Measurements from ENCODE around the gene KIF1A.

DNA sequence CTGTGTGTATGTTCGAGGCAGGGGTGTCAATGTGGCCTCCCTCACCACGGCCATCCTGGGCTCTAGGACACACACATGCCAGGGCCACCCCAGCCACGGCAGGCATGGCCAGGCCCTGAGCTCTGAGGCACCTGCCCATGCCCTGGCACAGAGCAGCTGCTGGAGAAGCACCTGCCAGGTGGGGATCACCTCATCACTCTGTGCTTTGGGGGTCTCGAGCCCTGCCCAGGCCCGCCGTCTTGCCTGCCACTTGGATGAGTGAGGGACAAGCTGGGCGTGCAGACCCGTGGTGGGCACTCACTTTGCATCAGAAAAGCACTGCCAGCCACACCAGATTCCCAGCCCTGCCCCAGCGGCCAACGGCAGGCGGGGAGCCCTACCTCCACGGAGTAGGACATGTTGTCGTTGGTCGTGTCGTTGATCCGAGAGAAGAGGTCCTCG, 33.1 kb downstream of the KIF1A start:
- no peak for TF ChIP-seq POLR2AphosphoS5 (IDR thresholded peaks at IDR 0.05)
- TF ChIP-seq, protein P1, sequence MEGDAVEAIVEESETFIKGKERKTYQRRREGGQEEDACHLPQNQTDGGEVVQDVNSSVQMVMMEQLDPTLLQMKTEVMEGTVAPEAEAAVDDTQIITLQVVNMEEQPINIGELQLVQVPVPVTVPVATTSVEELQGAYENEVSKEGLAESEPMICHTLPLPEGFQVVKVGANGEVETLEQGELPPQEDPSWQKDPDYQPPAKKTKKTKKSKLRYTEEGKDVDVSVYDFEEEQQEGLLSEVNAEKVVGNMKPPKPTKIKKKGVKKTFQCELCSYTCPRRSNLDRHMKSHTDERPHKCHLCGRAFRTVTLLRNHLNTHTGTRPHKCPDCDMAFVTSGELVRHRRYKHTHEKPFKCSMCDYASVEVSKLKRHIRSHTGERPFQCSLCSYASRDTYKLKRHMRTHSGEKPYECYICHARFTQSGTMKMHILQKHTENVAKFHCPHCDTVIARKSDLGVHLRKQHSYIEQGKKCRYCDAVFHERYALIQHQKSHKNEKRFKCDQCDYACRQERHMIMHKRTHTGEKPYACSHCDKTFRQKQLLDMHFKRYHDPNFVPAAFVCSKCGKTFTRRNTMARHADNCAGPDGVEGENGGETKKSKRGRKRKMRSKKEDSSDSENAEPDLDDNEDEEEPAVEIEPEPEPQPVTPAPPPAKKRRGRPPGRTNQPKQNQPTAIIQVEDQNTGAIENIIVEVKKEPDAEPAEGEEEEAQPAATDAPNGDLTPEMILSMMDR (IDR thresholded peaks at IDR 0.05), result no peak
- no peak for TF ChIP-seq POLR2A (IDR thresholded peaks at IDR 0.05)
